Measurements from ENCODE around the gene C9orf50.
"Not testable (repeated sequence)": the region's sequence is repeated elsewhere in the genome, so short reads cannot be mapped to it uniquely, and the experiment has no call there.

The C9orf50 gene

DNA sequence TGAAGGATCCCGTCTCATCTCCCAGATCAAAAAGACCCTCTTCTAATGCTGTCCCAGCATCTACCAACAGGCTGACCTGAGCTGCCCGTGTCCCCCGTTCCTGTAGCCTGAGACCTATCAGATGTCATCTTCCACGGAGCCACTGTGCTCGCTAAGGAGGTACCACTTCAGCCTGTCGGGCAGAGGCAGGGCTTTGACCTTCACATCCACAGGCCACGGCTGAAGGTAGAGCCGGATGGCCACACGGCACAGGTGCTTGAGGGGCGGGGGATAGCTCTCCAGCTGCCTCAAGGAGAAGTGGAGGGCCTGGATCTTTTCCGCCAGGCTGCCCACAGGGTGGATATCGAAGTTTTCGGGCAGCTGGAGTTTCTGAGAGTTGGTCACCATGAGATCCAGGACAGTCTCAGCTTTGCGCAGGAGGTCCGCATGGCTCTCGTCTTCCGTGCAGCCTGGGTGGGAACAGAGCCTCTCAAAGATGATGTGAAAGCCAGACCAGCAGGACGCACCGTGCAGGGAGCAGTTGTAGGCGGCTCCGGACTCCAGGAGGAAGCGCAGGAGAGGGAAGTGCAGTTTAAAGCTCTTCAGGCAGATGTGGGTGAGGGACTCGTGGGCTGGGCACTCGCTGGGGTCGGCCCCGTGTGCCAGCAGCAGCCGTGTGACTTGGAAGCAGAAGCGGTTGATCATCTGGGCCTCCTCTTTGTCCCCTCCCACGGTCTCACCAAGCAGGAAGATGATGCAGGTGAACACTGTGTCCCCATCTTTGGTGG is 17.0 kb upstream of the C9orf50 start:
- H3K9me2 ChIP-seq (replicated peaks; ENCODE audit: insufficient read depth, low read length) = no peaks in the 10 kb centered on the region
- H3K36me3 ChIP-seq (ENCODE audit: low read length) = no peaks in the 10 kb centered on the region
- no peaks in the 10 kb centered on the region for H3K9me3 ChIP-seq (ENCODE audit: insufficient read depth, low read length)
- H4K20me1 ChIP-seq (ENCODE audit: low read depth, low read length) = 0 out of 2 replicates have a peak, but pooled peaks cover 3% of the 10 kb centered on the region
- no peak overlapping the region for H3K4me2 ChIP-seq (ENCODE audit: low read depth, low read length, poor library complexity, severe bottlenecking)
- no peak for TF ChIP-seq EZH2phosphoT487 (conservative IDR thresholded peaks at IDR 0.05; ENCODE audit: low read length)
- TF ChIP-seq, protein P1, sequence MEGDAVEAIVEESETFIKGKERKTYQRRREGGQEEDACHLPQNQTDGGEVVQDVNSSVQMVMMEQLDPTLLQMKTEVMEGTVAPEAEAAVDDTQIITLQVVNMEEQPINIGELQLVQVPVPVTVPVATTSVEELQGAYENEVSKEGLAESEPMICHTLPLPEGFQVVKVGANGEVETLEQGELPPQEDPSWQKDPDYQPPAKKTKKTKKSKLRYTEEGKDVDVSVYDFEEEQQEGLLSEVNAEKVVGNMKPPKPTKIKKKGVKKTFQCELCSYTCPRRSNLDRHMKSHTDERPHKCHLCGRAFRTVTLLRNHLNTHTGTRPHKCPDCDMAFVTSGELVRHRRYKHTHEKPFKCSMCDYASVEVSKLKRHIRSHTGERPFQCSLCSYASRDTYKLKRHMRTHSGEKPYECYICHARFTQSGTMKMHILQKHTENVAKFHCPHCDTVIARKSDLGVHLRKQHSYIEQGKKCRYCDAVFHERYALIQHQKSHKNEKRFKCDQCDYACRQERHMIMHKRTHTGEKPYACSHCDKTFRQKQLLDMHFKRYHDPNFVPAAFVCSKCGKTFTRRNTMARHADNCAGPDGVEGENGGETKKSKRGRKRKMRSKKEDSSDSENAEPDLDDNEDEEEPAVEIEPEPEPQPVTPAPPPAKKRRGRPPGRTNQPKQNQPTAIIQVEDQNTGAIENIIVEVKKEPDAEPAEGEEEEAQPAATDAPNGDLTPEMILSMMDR (IDR thresholded peaks at IDR 0.05; ENCODE audit: insufficient read depth, low read length, poor library complexity, severe bottlenecking) = no peak
- no peaks in the 10 kb centered on the region for H3F3A ChIP-seq (ENCODE audit: insufficient read depth)
- H3K9ac ChIP-seq (ENCODE audit: low read length) = no peak overlapping the region
- no peak overlapping the region for H3K4me3 ChIP-seq (ENCODE audit: insufficient read depth, low read length, poor library complexity, severe bottlenecking)
- no peaks in the 10 kb centered on the region for H3K27me3 ChIP-seq (ENCODE audit: low read length)
- peaks cover 38% of the 10 kb centered on the region for H3K79me2 ChIP-seq (ENCODE audit: insufficient read depth, low read length)
- no peak overlapping the region for H3K27ac ChIP-seq (ENCODE audit: low read depth, low read length)
- H2AFZ ChIP-seq (ENCODE audit: low read depth, low read length, severe bottlenecking) = no peak overlapping the region

DNA sequence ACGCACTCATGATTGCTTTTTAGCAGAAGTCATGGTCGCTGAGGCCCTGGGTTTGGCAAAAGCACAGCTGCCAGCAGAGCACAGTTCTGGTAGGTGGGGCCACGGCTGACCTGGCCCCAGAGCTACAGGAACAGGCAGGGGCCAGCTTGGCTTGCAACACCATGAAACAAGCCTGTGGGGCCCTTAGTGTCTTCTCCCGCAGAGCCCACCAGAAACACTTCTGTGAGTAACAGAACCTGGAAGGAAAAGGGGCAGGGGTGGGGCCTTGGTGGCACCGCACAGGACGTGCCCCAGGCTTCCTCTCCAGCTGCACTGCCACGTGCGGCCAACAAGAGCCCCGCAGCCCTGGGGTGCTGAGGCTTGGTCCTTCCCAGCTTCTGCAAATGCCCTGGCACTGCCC is 16.2 kb upstream of the C9orf50 start:
- Histone ChIP-seq H3K79me2 (ENCODE audit: insufficient read depth, low read length) (peaks cover 46% of the 10 kb centered on the region), H2AFZ (ENCODE audit: low read depth, low read length, severe bottlenecking) (no peak overlapping the region), H3F3A (ENCODE audit: insufficient read depth) (no peaks in the 10 kb centered on the region), H3K36me3 (ENCODE audit: low read length) (no peaks in the 10 kb centered on the region), H3K9ac (ENCODE audit: low read length) (no peak overlapping the region), H3K4me2 (ENCODE audit: low read depth, low read length, poor library complexity, severe bottlenecking) (no peak overlapping the region), H4K20me1 (ENCODE audit: low read depth, low read length) (0 out of 2 replicates have a peak, but pooled peaks cover 3% of the 10 kb centered on the region), H3K27ac (ENCODE audit: low read depth, low read length) (no peak overlapping the region), H3K27me3 (ENCODE audit: low read length) (no peaks in the 10 kb centered on the region), H3K9me3 (ENCODE audit: insufficient read depth, low read length) (no peaks in the 10 kb centered on the region), H3K9me2 (replicated peaks; ENCODE audit: insufficient read depth, low read length) (no peaks in the 10 kb centered on the region), H3K4me3 (ENCODE audit: insufficient read depth, low read length, poor library complexity, severe bottlenecking) (no peak overlapping the region)
- TF ChIP-seq, protein P1 (IDR thresholded peaks at IDR 0.05; ENCODE audit: insufficient read depth, low read length, poor library complexity, severe bottlenecking) = no peak
- TF ChIP-seq EZH2phosphoT487 (conservative IDR thresholded peaks at IDR 0.05; ENCODE audit: low read length) = no peak

DNA sequence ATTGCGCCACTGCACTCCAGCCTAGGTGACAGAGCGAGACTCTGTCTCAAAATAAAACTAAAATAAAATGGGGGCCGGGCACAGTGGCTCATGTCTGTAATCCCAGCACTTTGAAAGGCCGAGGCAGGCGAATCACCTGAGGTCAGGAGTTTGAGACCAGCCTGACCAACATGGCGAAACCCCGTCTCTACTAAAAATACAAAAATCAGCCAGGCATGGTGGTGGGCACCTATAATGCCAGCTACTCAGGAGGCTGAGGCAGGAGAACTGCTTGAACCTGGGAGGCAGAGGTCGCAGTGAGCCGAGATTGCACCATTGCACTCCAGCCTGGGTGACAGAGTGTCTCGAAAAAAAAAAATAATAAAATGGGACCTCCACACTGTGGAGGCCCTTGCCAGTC is 15.4 kb upstream of the C9orf50 start:
- not testable (repeated sequence) for H2AFZ ChIP-seq (ENCODE audit: low read depth, low read length, severe bottlenecking); H3K4me2 ChIP-seq (ENCODE audit: low read depth, low read length, poor library complexity, severe bottlenecking); H3K9ac ChIP-seq (ENCODE audit: low read length); H3K36me3 ChIP-seq (ENCODE audit: low read length); H3K27ac ChIP-seq (ENCODE audit: low read depth, low read length); H3K4me3 ChIP-seq (ENCODE audit: insufficient read depth, low read length, poor library complexity, severe bottlenecking); H3K9me2 ChIP-seq (replicated peaks; ENCODE audit: insufficient read depth, low read length); H3K27me3 ChIP-seq (ENCODE audit: low read length); H3K9me3 ChIP-seq (ENCODE audit: insufficient read depth, low read length); H4K20me1 ChIP-seq (ENCODE audit: low read depth, low read length); H3F3A ChIP-seq (ENCODE audit: insufficient read depth)
- peaks cover 47% of the 10 kb centered on the region for H3K79me2 ChIP-seq (ENCODE audit: insufficient read depth, low read length)

Data from SU-DHL-6 (cell line).